IMR-90 (cell line): ENCODE measurements around the gene CREBZF. TPM values are rescaled to one million over a fixed set of nuclear protein-coding genes. Genes with fewer than 3 reads are reported as not detected.

Source experiments
- ATAC-seq: fragments of 200-7000 bp; cut with Tn5 transposase; 2 replicates; pipeline ENCODE4 v1.9.1; 2020; ENCODE audit warnings: low read depth, mild to moderate bottlenecking, moderate library complexity
- BruUV-seq: library from RNA; stranded (reverse); fragments of 400-500 nt; replicated peaks from 2 replicates; lab custom pipeline; 2021; lab: Mats Ljungman, UMichigan
- CTCF ChIA-PET: fragments of 300-600 bp; formaldehyde crosslinking; extraction: SDS; loops from one replicate; lab custom pipeline; 2021; ENCODE audit warnings: antibody characterized with exemption; lab: Yijun Ruan, JAX
- POLR2A ChIA-PET: fragments of 300-600 bp; sonication (Branson Sonifier 250); formaldehyde crosslinking; loops from one replicate; lab custom pipeline; 2022; ENCODE audit warnings: antibody characterized with exemption; ENCODE audit not compliant: unreplicated experiment; lab: Charles Lee
- DNase-seq: peaks from one replicate; pipeline ENCODE4 v3.0.0; 2013
- H2AFZ ChIP-seq: replicated peaks from 2 replicates; pipeline ENCODE3; 2013; ENCODE audit warnings: low read length, mild to moderate bottlenecking; ENCODE audit not compliant: poor library complexity
- H2AK5ac ChIP-seq: 2 replicates; pipeline ENCODE4 v1.6.1; 2013; ENCODE audit warnings: low read depth, low read length, inconsistent platforms
- H2AK9ac ChIP-seq: replicated peaks from 2 replicates; pipeline ENCODE3; 2013; ENCODE audit warnings: mild to moderate bottlenecking, low read depth, low read length, moderate library complexity; ENCODE audit not compliant: poor library complexity
- H2BK120ac ChIP-seq: 2 replicates; pipeline ENCODE4 v1.6.1; 2013; ENCODE audit warnings: low read depth, low read length, inconsistent platforms
- H2BK15ac ChIP-seq: 3 replicates; pipeline ENCODE4 v1.6.1; 2013; ENCODE audit warnings: low read depth, low read length, inconsistent platforms
- H2BK20ac ChIP-seq: 2 replicates; pipeline ENCODE4 v1.6.1; 2013; ENCODE audit warnings: low read depth, mild to moderate bottlenecking, inconsistent platforms, low read length, moderate library complexity
- H2BK5ac ChIP-seq: 2 replicates; pipeline ENCODE4 v1.6.1; 2013; ENCODE audit warnings: mild to moderate bottlenecking, low read depth, low read length, inconsistent platforms; ENCODE audit not compliant: poor library complexity, severe bottlenecking
- H3K14ac ChIP-seq: replicated peaks from 2 replicates; pipeline ENCODE4 v1.6.1; 2013; ENCODE audit warnings: low read depth, low read length, inconsistent platforms
- H3K18ac ChIP-seq: 2 replicates; pipeline ENCODE4 v1.6.1; 2013; ENCODE audit warnings: low read depth, low read length, control low read depth
- H3K23ac ChIP-seq: 2 replicates; pipeline ENCODE4 v1.6.1; 2013; ENCODE audit warnings: low read depth, low read length, inconsistent platforms
- H3K27ac ChIP-seq: 2 replicates; pipeline ENCODE4 v1.5.1; 2013; ENCODE audit warnings: mild to moderate bottlenecking, control low read depth, low read length; ENCODE audit not compliant: insufficient read depth
- H3K27me3 ChIP-seq: 2 replicates; pipeline ENCODE4 v1.6.1; 2013; ENCODE audit warnings: low read length; ENCODE audit not compliant: control insufficient read depth, insufficient read depth
- H3K36me3 ChIP-seq: 2 replicates; pipeline ENCODE4 v1.6.1; 2013; ENCODE audit warnings: low read length, mixed read lengths; ENCODE audit not compliant: control insufficient read depth, insufficient read depth
- H3K4ac ChIP-seq: 2 replicates; pipeline ENCODE4 v1.6.1; 2013; ENCODE audit warnings: low read depth, low read length, inconsistent platforms
- H3K4me1 ChIP-seq: 2 replicates; pipeline ENCODE4 v1.6.1; 2013; ENCODE audit warnings: low read length, mixed read lengths; ENCODE audit not compliant: control insufficient read depth, insufficient read depth
- H3K4me2 ChIP-seq: 2 replicates; pipeline ENCODE4 v1.6.1; 2013; ENCODE audit warnings: low read depth, mild to moderate bottlenecking, control low read depth, low read length, moderate library complexity
- H3K4me3 ChIP-seq: 2 replicates; pipeline ENCODE4 v1.5.1; 2013; ENCODE audit warnings: low read depth, mild to moderate bottlenecking, control low read depth, low read length, moderate library complexity; ENCODE audit not compliant: insufficient read depth
- H3K56ac ChIP-seq: 2 replicates; pipeline ENCODE4 v1.6.1; 2013; ENCODE audit warnings: low read length, inconsistent platforms; ENCODE audit not compliant: insufficient read depth; ENCODE audit errors: extremely low read depth
- H3K79me1 ChIP-seq, 2 experiments: 2 replicates each; pipeline ENCODE4 v1.6.1; 2013; ENCODE audit warnings: low read length in 2 of 2, inconsistent platforms in 1 of 2, low read depth in 1 of 2
- H3K9ac ChIP-seq: 2 replicates; pipeline ENCODE4 v1.6.1; 2013; ENCODE audit warnings: low read depth, low read length, control low read depth
- H3K9me1 ChIP-seq: 2 replicates; pipeline ENCODE4 v1.6.1; 2013; ENCODE audit warnings: low read length, inconsistent platforms; ENCODE audit not compliant: insufficient read depth
- H3K9me3 ChIP-seq: 2 replicates; pipeline ENCODE4 v1.6.1; 2013; ENCODE audit warnings: low read length; ENCODE audit not compliant: control insufficient read depth, insufficient read depth
- H4K20me1 ChIP-seq: 2 replicates; pipeline ENCODE4 v1.6.1; 2013; ENCODE audit warnings: low read length, inconsistent platforms; ENCODE audit not compliant: insufficient read depth
- H4K5ac ChIP-seq: 2 replicates; pipeline ENCODE4 v1.6.1; 2013; ENCODE audit warnings: mild to moderate bottlenecking, low read depth, low read length, control low read depth
- H4K8ac ChIP-seq, 2 experiments: 2 replicates each; pipeline ENCODE4 v1.6.1; 2013; ENCODE audit warnings: low read depth in 2 of 2, low read length in 2 of 2, control low read depth in 1 of 2, inconsistent platforms in 1 of 2
- H4K91ac ChIP-seq: 2 replicates; pipeline ENCODE4 v1.6.1; 2013; ENCODE audit warnings: low read depth, low read length, inconsistent platforms; ENCODE audit not compliant: insufficient read depth
- BHLHE40 ChIP-seq: fragments of 150-350 bp; IDR thresholded peaks from 2 replicates; pipeline ENCODE4 v1.6.1; 2016; ENCODE audit warnings: mild to moderate bottlenecking, low read depth, low read length
- CEBPB ChIP-seq: IDR thresholded peaks from 2 replicates; pipeline ENCODE4 v1.6.1; 2012; ENCODE audit warnings: low read depth, low read length, improper control_type of control experiment
- CHD1 ChIP-seq: IDR thresholded peaks from 2 replicates; pipeline ENCODE4 v1.6.1; 2012; ENCODE audit warnings: low read depth, low read length, improper control_type of control experiment
- FOS ChIP-seq: fragments of 150-350 bp; IDR thresholded peaks from 2 replicates; pipeline ENCODE4 v1.6.1; 2016; ENCODE audit warnings: low read depth, low read length
- MAFK ChIP-seq: IDR thresholded peaks from 2 replicates; pipeline ENCODE4 v1.6.1; 2012; ENCODE audit warnings: low read depth, low read length, improper control_type of control experiment
- MAZ ChIP-seq: IDR thresholded peaks from 2 replicates; pipeline ENCODE4 v1.6.1; 2012; ENCODE audit warnings: low read depth, mild to moderate bottlenecking, low read length, improper control_type of control experiment, moderate library complexity, borderline replicate concordance
- POLR2A ChIP-seq: IDR thresholded peaks from 2 replicates; pipeline ENCODE4 v1.6.1; 2012; ENCODE audit warnings: mild to moderate bottlenecking, low read depth, low read length
- RCOR1 ChIP-seq: IDR thresholded peaks from 2 replicates; pipeline ENCODE4 v1.6.1; 2012; ENCODE audit warnings: mild to moderate bottlenecking, low read length, improper control_type of control experiment; ENCODE audit not compliant: insufficient replicate concordance
- RFX5 ChIP-seq: IDR thresholded peaks from 2 replicates; pipeline ENCODE4 v1.8.0; 2012; ENCODE audit warnings: low read depth, mild to moderate bottlenecking, low read length, moderate library complexity
- SMC3 ChIP-seq: fragments of 150-350 bp; IDR thresholded peaks from 2 replicates; pipeline ENCODE4 v1.6.1; 2016; ENCODE audit warnings: low read depth, mild to moderate bottlenecking, antibody characterized with exemption, low read length, moderate library complexity
- WGBS, 2 experiments: methylation state at CpG; one replicate each; pipeline versions ENCODE4 v1.1.5 to v1.1.7; 2013; ENCODE audit warnings: missing lambda C conversion rate in 2 of 2; ENCODE audit not compliant: insufficient read length in 1 of 2; ENCODE audit errors: extremely low coverage in 2 of 2; 5-methylcytosine and 5-hydroxymethylcytosine counted together
- dilution Hi-C: fragments of 300-500 bp; cut with HindIII; formaldehyde crosslinking; loops from one replicate; pipeline ENCODE4 v1.14.3; 2018; ENCODE audit warnings: low sequenced_read_pairs; ENCODE audit not compliant: unreplicated experiment
- in situ Hi-C: fragments of 300-500 bp; cut with MboI; formaldehyde crosslinking; loops from 3 replicates; pipeline ENCODE4 v1.14.3; 2019; ENCODE audit warnings: low sequenced_read_pairs, inconsistent platforms, mixed read lengths
- intact Hi-C: fragments of 100-400 bp; cut with micrococcal nuclease; formaldehyde crosslinking; loops from 2 replicates; pipeline ENCODE4 v1.10.0; 2022
- polyA plus RNA-seq, 3 experiments: library from polyadenylated mRNA; depleted of rRNA; stranded (reverse); fragments of >200 nt; gene quantifications; 2 replicates each; pipeline ENCODE4 v1.2.3, GENCODE V29; 2012; ENCODE audit warnings: low replicate concordance in 1 of 3
- total RNA-seq: library from RNA; depleted of rRNA; stranded (reverse); fragments of >200 nt; gene quantifications from 2 replicates; pipeline ENCODE4 v1.2.3, GENCODE V29; 2012
- TF ChIP-seq, protein P1 (sequence below): conservative IDR thresholded peaks from 2 replicates; pipeline ENCODE4 v1.5.1; 2012; ENCODE audit warnings: mild to moderate bottlenecking, low read depth, low read length, improper control_type of control experiment
- TF ChIP-seq, protein P2 (sequence below): fragments of 150-350 bp; IDR thresholded peaks from 2 replicates; pipeline ENCODE4 v1.6.1; 2017; ENCODE audit warnings: mild to moderate bottlenecking, antibody characterized with exemption, low read length, low read depth
- TF ChIP-seq, protein P3 (sequence below): fragments of 150-350 bp; IDR thresholded peaks from 2 replicates; pipeline ENCODE4 v1.6.1; 2016; ENCODE audit warnings: low read depth, mild to moderate bottlenecking, low read length, moderate library complexity, borderline replicate concordance

CREBZF gene
- total and polyA plus RNA-seq, 2 of the 4 experiments (the other 2 are of a cell fraction) = 12.5 to 17.7 TPM

- BruUV-seq = no TSS peak
- Histone ChIP-seq H2BK5ac (no peak overlapping the region), H3K9ac (no peak overlapping the region), H3K4ac (no peak overlapping the region), H3K27me3 (no peaks in the 10 kb centered on the region), H3K27ac (no peak overlapping the region), H2AK5ac (no peak overlapping the region), H3K9me3 (no peaks in the 10 kb centered on the region), H4K8ac (no peak overlapping the region), H3K18ac (no peak overlapping the region), H4K91ac (no peak overlapping the region), H2BK20ac (no peak overlapping the region), H3K56ac (no peak overlapping the region), H2AFZ (no peak overlapping the region), H3K4me2 (no peak overlapping the region), H2BK15ac (no peak overlapping the region), H3K79me1 (peaks cover 6 to 14% of the 10 kb centered on the region in 2 experiments), H4K20me1 (no peaks in the 10 kb centered on the region), H3K23ac (no peak overlapping the region), H3K4me3 (no peak overlapping the region), H3K4me1 (no peaks in the 10 kb centered on the region), H4K5ac (no peak overlapping the region), H3K36me3 (no peaks in the 10 kb centered on the region), H2AK9ac (no peak overlapping the region), H3K14ac (no peak overlapping the region), H2BK120ac (no peak overlapping the region), H3K9me1 (no peaks in the 10 kb centered on the region; the same call in 1 of the 2 replicates)
- TF ChIP-seq MAZ (no peak), RFX5 (no peak), MAFK (no peak), BHLHE40 (no peak), FOS (no peak), POLR2A (no peak), CHD1 (no peak), RCOR1 (no peak), CEBPB (no peak), SMC3 (no peak)
- TF ChIP-seq, protein P1, sequence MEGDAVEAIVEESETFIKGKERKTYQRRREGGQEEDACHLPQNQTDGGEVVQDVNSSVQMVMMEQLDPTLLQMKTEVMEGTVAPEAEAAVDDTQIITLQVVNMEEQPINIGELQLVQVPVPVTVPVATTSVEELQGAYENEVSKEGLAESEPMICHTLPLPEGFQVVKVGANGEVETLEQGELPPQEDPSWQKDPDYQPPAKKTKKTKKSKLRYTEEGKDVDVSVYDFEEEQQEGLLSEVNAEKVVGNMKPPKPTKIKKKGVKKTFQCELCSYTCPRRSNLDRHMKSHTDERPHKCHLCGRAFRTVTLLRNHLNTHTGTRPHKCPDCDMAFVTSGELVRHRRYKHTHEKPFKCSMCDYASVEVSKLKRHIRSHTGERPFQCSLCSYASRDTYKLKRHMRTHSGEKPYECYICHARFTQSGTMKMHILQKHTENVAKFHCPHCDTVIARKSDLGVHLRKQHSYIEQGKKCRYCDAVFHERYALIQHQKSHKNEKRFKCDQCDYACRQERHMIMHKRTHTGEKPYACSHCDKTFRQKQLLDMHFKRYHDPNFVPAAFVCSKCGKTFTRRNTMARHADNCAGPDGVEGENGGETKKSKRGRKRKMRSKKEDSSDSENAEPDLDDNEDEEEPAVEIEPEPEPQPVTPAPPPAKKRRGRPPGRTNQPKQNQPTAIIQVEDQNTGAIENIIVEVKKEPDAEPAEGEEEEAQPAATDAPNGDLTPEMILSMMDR = no peak
- TF ChIP-seq, protein P2, sequence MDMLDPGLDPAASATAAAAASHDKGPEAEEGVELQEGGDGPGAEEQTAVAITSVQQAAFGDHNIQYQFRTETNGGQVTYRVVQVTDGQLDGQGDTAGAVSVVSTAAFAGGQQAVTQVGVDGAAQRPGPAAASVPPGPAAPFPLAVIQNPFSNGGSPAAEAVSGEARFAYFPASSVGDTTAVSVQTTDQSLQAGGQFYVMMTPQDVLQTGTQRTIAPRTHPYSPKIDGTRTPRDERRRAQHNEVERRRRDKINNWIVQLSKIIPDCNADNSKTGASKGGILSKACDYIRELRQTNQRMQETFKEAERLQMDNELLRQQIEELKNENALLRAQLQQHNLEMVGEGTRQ = no peak
- TF ChIP-seq, protein P3, sequence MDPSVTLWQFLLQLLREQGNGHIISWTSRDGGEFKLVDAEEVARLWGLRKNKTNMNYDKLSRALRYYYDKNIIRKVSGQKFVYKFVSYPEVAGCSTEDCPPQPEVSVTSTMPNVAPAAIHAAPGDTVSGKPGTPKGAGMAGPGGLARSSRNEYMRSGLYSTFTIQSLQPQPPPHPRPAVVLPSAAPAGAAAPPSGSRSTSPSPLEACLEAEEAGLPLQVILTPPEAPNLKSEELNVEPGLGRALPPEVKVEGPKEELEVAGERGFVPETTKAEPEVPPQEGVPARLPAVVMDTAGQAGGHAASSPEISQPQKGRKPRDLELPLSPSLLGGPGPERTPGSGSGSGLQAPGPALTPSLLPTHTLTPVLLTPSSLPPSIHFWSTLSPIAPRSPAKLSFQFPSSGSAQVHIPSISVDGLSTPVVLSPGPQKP = no peak
- intact Hi-C loops = no loop called here
- ATAC-seq (no peak), DNase-seq (no peak)
- CTCF ChIA-PET = interaction anchor here (2.3 kb wide), 1 partner anchor 10 kb away, joined by 8 read pairs; no protein-coding TSS in a partner anchor
- dilution Hi-C loops = no loop called here
- 60% methylated on average over 1 of the region's 4 CpGs; no CpG with 5 or more reads in 1 of the 2 experiments for WGBS, 2 experiments
- in situ Hi-C loops = loop anchor here (25.0 kb wide), 1 partner anchor 608 kb away; no protein-coding TSS in a partner anchor
- POLR2A ChIA-PET = no interaction called here
These were observed 14.6 kb upstream of the CREBZF start for GRCh38 chr11:85679576-85679975.
